CD4-positive, alpha-beta T cell treated with Interleukin-6 for 4 hours (primary cell): ENCODE data around the gene OSBPL6.
"Not testable (repeated sequence)": the region's sequence is repeated elsewhere in the genome, so short reads cannot be mapped to it uniquely, and the experiment has no call there.

Source experiments
- DNase-seq: peaks from one replicate; pipeline ENCODE4 v3.0.0-alpha.2; 2020; ENCODE audit warnings: mixed read lengths

Gene OSBPL6

GRCh38 chr2:178413472-178414265 lies 219.4 kb downstream of the OSBPL6 start:
- DNase-seq: peak; percentile 81

- DNase-seq: peak; percentile 80
Measured at GRCh38 chr2:178414266-178415247, 220.2 kb downstream of the OSBPL6 start.

GRCh38 chr2:178415979-178416378 lies 221.7 kb downstream of the OSBPL6 start:
- DNase-seq: no peak

DNA sequence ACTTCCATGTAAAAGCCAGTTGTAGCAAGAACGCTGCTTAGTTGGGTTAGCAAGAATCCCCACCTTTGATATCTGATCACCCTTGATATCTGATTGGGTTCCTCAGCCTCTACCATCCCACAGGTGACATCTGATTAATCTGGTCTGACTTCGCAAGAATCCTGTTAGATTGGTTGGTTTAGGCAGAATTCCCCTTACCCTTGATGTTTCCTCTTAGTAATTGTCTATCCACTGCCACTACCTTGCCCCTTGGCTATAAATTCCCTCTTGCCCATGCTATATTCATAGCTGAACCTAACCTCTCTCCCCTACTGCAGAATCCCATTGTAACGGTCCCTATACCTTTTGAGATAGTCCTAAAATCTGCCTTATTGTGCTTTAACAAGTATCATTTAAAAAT lies 223.6 kb downstream of the OSBPL6 start:
- no peak for DNase-seq

DNA sequence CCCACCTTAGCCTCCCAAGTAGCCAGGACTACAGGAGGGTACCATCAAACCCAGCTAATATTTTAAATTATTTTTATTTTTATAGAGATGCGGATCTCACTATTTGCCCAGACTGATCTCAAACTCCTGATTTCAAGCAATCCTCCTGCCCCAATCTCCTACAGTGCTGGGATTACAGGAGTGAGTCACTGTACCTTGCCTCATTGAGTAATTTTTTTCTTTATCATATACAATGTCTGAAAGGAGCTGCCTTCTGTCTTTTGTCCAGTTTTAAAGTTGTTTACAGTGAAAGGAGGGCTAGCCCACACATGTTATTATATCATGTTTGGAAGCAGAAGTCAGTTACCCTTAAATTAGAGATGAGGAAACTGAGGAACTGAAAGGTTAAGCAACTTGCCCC lies 224.1 kb downstream of the OSBPL6 start:
- DNase-seq: no peak

DNA sequence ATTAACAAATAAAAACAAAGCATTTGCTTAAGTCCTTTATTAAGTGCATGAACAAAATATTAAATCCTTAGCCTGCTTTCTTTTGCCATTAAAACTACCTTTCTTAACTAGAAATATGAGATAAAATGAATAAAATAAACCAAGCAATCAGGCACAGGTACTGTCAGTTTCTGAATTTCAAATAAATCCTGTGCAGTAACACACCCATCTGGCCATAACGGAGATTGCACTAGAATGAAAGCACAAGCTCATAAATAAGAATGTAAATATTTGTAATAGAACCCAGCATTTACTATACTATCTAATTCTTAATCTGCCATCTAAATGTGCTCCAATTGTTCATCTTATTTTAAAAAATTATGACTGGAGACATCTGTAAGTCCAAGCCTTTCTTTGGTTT lies 224.8 kb downstream of the OSBPL6 start:
- DNase-seq: no peak

DNA sequence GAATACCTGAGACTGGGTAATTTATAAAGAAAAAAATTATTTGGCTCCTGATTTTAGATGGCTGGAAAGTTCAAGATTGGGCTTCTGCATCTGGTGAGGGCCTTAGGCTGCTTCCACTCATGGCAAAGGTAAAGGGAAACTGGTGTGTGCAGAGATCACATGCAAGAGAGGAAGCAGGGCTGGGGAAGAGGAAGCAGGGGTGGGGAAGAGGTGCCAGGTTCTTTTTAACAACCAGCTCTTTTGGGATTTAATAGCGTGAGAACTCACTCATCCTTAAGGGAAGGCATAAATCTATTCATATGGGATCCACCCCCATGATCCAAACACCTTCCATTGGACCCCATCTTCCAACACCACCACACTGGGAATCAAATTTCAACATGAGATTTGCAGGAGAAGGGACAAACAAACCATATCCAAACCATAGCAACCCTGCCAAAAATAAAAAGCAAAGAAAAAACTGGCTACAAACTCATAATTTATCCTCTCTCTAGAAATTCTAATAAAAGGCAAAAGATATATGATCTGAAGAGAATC lies 226.2 kb downstream of the OSBPL6 start:
- no peak for DNase-seq

DNA sequence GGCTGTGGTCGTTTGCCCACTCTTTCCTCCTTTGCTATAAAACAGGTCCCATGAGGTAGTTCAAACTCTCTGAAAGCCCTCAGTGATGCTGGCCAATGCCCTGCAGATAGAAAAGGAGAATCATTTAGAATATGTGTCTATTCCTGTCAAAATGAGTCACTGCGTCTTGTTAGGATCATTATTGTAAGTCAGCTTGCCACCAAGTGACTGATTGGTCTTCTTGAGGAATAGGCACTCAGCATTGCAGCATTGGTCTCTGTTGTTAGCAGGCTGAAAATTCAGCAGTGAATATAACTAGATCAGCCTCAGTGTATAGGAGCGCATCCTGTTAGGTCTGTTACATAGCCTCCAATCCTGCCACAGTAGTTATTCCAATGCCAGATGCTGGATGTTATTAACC lies 227.8 kb downstream of the OSBPL6 start:
- no peak for DNase-seq

DNA sequence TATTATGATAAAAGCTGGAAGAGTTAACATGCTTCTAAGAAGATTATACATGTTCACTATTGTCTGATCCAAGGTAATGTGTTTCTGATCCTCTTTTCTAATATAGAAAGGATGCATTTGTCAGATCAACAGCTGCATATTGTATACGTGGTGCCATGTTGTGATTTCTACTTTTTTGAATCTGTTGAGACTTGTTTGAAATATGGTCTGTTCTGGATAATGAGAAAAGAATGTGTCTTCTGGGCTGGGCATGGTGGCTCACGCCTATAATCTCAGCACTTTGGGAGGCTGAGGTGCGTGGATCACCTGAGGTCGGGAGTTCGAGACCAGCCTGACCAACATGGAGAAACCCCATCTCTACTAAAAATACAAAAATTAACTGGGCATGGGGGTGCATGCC lies 229.4 kb downstream of the OSBPL6 start:
- not testable (repeated sequence) for DNase-seq

DNA sequence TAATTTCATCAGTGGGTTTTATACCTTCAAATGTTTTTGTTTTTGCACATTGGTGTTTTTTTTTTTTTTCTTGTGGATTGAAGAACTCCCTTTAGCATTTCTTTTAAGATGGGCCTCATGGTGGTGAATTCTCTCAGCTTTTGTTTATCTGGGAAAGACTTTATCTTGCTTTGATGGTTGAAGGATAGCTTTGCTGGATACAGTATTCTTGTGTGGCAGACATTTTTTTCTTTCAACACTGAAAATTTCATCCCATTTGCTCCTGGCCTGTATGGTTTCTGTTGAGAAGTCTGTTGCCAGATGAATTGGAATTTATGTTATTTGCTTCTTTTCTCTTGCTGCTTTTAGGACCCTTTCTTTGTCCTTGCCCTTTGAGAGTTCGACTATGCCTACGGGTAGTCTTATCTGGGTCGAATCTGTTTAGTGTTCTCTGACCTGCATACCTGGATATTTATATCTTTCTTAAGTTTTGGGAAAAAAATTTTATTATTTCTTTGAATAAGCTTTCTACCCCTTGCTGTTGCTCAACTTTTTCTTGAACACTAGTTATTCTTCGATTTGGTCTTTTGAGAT lies 231.0 kb downstream of the OSBPL6 start:
- no peak for DNase-seq

GRCh38 chr2:178426388-178426787 lies 232.1 kb downstream of the OSBPL6 start:
- DNase-seq: no peak

- DNase-seq: no peak
Measured at GRCh38 chr2:178427458-178427857, 233.1 kb downstream of the OSBPL6 start.

DNA sequence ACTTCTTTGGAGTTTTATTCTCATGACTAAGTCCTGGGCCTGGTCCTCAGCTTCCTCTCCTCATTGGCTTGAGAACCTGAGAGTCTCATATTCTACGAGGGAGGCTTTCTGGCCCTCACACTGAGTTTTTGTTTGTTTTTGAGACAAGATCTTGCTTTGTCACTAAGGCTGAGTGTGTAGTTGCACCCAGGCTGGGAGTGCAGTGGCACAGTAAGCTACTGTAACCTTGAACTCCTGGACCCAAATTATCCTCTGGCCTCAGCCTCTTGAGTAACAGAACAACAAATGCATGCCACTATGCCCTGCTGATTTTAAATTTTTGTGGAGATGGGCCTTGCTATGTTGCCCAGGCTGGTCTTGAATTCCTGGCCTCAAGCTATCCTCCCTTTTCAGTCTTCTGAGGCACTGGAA lies 234.1 kb downstream of the OSBPL6 start:
- DNase-seq: no peak

GRCh38 chr2:178429336-178429735 lies 235.0 kb downstream of the OSBPL6 start:
- DNase-seq: no peak

DNA sequence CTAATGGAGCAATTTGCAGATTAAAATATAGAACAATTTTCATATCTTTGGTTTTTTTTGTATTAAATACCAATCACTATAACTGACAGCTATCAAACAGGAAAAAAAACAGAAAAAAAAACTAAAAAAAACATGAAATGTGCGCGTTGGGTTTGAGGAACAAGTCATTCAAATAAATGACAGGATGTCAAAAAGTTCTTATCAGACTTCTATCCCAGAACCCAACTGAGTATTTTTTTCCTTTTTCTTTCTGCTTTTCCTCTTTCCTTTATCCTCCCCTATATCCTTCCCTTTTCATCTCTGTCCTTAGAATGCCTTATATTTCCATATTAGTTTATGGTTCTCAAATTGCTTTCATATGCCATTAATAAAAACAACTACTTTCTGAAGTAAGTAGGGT lies 242.3 kb downstream of the OSBPL6 start:
- DNase-seq: no peak

- DNase-seq: no peak
Measured at GRCh38 chr2:178441426-178441825, 247.1 kb downstream of the OSBPL6 start.

GRCh38 chr2:178448968-178449661 lies 254.8 kb downstream of the OSBPL6 start:
- DNase-seq: no peak

GRCh38 chr2:178449700-178450523 lies 255.6 kb downstream of the OSBPL6 start:
- DNase-seq: peak; percentile 7

DNA sequence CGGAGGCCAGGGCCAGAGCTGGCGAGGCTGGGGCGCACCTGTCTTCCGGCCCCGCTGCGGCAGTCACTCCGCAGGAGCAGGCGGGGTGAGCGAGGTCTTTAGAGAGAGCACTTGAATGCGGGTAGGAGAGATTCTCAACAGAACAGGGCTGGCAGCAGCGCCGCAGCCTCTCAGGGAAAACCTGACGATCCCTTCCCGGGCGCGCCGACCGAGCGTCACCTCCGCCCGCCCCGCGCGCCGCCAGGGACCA lies 256.1 kb downstream of the OSBPL6 start:
- no peak for DNase-seq

- DNase-seq: peak; percentile 96
Measured at GRCh38 chr2:178450774-178451525, 256.6 kb downstream of the OSBPL6 start, which contains the start of the genes PJVK and PRKRA. Gene PJVK (plus strand): TSS chr2:178451378. CDS start chr2:178453410, 2,032 bp downstream. Gene PRKRA (minus strand): TSS chr2:178451175. CDS start chr2:178451030, 145 bp downstream.

- DNase-seq: no peak
Measured at GRCh38 chr2:178452334-178452733, 258.0 kb downstream of the OSBPL6 start.
